ACC112 (cell line): ENCODE measurements around the gene APLNR.
A peak's percentile ranks its signal among the peaks of the same experiment; 100 is the strongest.

Experiments used
- H2AFZ ChIP-seq: fragments of 200-600 bp; sonication (generic); one replicate; pipeline ENCODE4 v1.6.0; 2017; ENCODE audit warnings: antibody characterized with exemption, low read length; ENCODE audit not compliant: unreplicated experiment
- H3K27ac ChIP-seq: fragments of 200-600 bp; sonication (generic); 2 replicates; pipeline ENCODE4 v1.5.1; 2014; ENCODE audit warnings: low read depth, mild to moderate bottlenecking, antibody characterized with exemption, low read length, moderate library complexity
- H3K27me3 ChIP-seq: fragments of 200-600 bp; sonication (generic); 2 replicates; pipeline ENCODE4 v1.6.1; 2014; ENCODE audit warnings: mild to moderate bottlenecking, antibody characterized with exemption, low read length, moderate library complexity, mixed read lengths; ENCODE audit not compliant: insufficient read depth
- H3K36me3 ChIP-seq: fragments of 200-600 bp; sonication (generic); 2 replicates; pipeline ENCODE4 v1.6.1; 2016; ENCODE audit warnings: mild to moderate bottlenecking, antibody characterized with exemption, low read length, moderate library complexity, mixed read lengths; ENCODE audit not compliant: insufficient read depth
- H3K4me1 ChIP-seq: fragments of 200-600 bp; sonication (generic); one replicate; pipeline ENCODE4 v1.6.1; 2016; ENCODE audit warnings: low read length, mixed read lengths; ENCODE audit not compliant: insufficient read depth, unreplicated experiment, control insufficient read depth
- H3K4me3 ChIP-seq: fragments of 200-600 bp; sonication (generic); 2 replicates; pipeline ENCODE4 v1.5.1; 2014; ENCODE audit warnings: mild to moderate bottlenecking, low read depth, low read length
- H3K79me2 ChIP-seq: fragments of 200-600 bp; sonication (generic); one replicate; pipeline ENCODE4 v1.6.0; 2016; ENCODE audit warnings: low read length; ENCODE audit not compliant: control insufficient read depth, unreplicated experiment, insufficient read depth

The APLNR gene

DNA sequence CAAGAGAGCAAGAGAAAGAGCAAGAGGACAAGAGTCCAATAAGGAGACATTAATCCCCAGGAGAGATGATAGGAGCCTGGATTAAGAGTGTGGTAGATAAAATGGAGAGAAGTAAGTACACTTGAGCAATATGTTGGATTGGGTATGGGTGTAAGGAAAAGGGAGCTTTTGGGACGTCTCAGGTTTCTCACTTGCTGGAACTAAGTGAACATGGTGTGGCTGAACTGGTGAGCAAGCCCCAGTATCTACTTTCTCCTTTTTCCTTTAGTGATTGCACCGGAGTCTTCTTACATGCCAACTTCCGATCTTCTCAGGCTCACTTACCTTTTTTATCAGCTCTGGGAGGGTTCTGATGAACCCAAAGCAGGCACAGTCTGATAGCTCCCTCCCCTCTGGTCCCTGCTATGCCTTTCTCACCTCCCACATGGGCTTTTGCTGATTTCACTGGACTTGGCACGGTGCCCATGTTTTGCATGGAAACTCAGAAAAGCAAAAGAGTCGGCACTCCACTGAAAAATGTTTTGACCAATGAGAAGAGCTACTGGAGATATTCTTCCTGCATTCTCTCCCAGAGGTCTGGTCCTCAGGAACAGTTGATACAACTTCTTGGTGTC lies 14.5 kb upstream of the APLNR start:
- no peak overlapping the region for H3K27ac ChIP-seq
- no peaks in the 10 kb centered on the region for H3K79me2 ChIP-seq
- no peaks in the 10 kb centered on the region for H3K36me3 ChIP-seq
- H3K4me1 ChIP-seq, result peaks cover 10% of the 10 kb centered on the region
- no peak overlapping the region for H3K4me3 ChIP-seq
- H3K27me3 ChIP-seq, result peaks cover 40% of the 10 kb centered on the region
- H2AFZ ChIP-seq, result no peak overlapping the region

DNA sequence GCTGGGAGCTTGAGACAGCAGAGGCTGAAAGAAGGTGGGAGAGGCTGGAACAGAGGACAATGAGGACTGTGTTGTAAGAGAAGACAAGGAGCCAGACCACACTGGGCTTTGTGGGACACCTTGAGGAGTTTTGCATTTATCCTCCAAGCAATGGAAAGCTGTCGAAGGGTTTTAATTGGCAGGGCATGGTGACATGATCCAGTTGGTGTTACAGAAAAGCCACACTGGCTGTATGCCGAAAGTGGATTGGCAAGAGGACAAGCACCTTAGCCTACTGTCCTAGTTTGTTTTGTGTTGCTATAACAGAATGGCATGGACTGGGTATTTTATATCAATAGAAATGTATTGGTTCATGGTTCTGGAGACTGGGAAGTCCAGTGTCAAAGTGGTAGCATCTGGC lies 14.0 kb upstream of the APLNR start:
- Histone ChIP-seq H3K27ac (no peak overlapping the region), H3K4me3 (no peak overlapping the region), H2AFZ (no peak overlapping the region), H3K79me2 (no peaks in the 10 kb centered on the region), H3K27me3 (peaks cover 40% of the 10 kb centered on the region), H3K4me1 (peaks cover 10% of the 10 kb centered on the region), H3K36me3 (no peaks in the 10 kb centered on the region)

DNA sequence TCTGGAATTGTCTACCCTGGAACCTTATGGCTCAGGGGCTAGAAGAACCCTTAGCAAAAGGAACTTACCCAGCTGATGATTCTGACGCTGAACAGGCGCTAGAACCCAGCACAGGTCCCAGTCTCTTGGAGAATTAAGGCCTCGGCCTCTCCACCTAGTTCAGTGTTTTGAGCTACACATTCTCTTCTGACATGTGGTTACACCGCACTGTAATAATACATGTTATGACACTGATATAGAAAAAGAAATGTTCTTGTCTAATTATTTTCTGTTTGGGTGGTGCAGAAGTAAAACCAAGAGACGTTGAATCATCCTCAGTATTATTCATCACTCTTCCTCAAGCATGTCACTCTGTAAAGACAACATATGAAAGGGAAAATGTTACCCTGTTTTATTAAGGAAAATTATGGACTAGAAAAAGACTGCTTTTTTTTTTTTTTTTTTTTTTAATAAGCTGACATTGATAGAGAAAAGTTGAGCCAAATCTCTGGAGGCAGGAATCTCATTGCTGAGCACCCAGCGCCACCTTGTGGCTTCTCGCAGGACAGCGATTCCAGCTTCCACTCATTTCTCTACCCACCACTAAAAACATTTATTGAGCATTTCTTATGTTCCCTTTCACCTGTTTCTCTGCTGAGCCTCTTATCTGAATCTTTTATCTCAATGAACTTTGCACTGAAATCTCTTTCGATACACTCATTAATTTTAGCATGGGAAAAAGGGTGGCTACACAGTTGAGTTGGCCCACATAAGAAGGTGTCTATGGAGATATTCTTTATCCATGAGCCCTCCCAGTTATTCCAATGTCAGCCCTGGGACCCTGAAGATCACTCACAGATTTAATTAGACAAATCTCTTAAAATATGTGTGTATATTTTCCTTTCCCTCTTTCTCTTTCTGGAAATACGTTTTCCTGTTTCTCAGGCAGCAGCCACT lies 12.6 kb upstream of the APLNR start:
- H3K4me3 ChIP-seq, result peak overlapping the region; percentile 38
- peak overlapping the region; percentile 33 for H2AFZ ChIP-seq
- no peaks in the 10 kb centered on the region for H3K79me2 ChIP-seq
- no peak overlapping the region for H3K27ac ChIP-seq
- peaks cover 36% of the 10 kb centered on the region for H3K27me3 ChIP-seq
- peaks cover 10% of the 10 kb centered on the region for H3K4me1 ChIP-seq
- no peaks in the 10 kb centered on the region for H3K36me3 ChIP-seq

DNA sequence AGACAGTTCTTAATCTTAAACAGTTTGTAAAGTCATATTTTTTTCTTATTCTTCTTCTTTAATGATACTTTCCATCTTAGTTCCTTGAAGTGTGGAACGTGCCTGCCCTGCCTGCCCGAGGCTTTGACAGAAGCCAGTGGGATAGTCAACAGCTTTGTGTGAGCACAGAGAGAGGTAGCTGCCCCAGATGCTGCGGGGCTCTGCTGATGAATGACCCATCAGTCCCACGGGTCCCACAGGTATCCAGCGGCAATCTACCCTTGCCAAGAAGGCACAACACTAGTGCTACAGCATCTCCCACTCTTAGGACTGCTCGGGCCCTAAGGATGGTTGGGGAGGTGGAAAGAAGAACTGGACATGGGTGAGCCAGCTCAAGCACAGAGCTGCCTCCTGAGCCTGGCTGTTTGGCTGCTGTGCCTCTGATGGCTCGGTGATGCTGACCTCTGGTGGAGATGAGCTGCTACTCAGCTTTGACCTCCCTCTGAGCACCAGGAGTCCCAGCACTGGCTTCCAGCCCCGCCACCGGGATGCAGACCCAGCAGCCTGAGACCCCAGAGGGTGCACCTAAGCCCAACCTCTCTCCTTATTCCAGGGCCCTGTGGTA lies 11.8 kb upstream of the APLNR start:
- Histone ChIP-seq H2AFZ (peak overlapping the region; percentile 33), H3K27ac (no peak overlapping the region)

DNA sequence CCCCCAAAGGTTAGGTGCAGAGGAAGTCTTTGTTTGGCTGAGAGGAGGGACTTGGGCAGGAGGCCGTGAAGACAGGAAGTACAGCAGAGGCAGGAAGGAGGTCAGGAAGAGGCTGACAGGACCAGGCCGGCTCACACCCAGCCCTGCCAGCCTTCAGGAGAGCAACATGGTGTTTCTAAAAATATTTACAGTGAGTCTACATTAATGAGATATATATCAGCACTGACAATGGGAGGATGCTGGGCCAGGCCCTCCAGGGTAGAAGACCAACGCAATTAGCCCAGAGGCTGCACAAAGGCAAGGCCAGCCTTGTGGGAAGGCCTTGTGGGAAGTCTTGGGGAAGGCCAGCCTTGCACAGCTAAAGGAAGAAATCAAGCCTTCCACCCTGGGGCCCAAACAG lies 7.9 kb upstream of the APLNR start:
- no peaks in the 10 kb centered on the region for H3K79me2 ChIP-seq
- H3K36me3 ChIP-seq, result no peaks in the 10 kb centered on the region
- H2AFZ ChIP-seq, result no peak overlapping the region
- H3K4me1 ChIP-seq, result peaks cover 4% of the 10 kb centered on the region
- no peak overlapping the region for H3K27ac ChIP-seq
- no peak overlapping the region for H3K4me3 ChIP-seq
- peaks cover 6% of the 10 kb centered on the region for H3K27me3 ChIP-seq

More for the DNA sequence above, 11.8 kb upstream of the APLNR start:
- H3K79me2 ChIP-seq, result no peaks in the 10 kb centered on the region
- peaks cover 28% of the 10 kb centered on the region for H3K27me3 ChIP-seq
- peaks cover 10% of the 10 kb centered on the region for H3K4me1 ChIP-seq
- H3K36me3 ChIP-seq, result no peaks in the 10 kb centered on the region
- H3K4me3 ChIP-seq, result peak overlapping the region; percentile 38

DNA sequence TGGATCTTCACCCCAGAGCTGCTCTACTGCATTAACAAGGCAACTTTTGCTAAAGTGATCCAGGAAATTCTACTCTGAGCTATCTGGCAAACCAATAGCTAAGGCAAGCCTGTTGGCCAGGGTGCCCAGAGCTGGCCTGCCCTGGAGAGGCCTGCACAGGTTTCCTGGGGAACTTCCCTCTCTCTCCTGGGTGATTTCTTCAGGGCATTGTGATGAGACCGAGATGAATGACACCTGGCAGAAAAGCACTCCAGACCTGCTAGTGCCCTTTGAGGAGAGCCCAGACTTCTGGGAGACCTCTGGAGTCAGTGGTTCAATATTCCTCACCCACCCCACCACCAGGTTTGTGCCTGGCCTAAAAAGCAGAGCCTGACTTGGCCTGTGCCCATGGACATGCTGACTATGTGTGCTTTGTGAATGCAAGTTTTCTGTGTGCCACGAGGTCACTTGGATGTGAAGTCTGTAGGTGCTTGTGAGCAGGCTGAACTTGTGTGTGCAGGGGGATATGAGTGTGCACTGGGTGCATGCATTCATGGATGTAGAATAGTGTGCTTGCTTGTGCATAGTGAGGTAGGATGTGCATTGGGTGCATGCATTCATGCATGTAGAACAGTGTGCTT lies 4.4 kb upstream of the APLNR start:
- Histone ChIP-seq H3K4me3 (no peak overlapping the region), H2AFZ (no peak overlapping the region), H3K36me3 (no peaks in the 10 kb centered on the region), H3K27ac (no peak overlapping the region), H3K4me1 (no peaks in the 10 kb centered on the region), H3K79me2 (no peaks in the 10 kb centered on the region), H3K27me3 (peaks cover 34% of the 10 kb centered on the region)

DNA sequence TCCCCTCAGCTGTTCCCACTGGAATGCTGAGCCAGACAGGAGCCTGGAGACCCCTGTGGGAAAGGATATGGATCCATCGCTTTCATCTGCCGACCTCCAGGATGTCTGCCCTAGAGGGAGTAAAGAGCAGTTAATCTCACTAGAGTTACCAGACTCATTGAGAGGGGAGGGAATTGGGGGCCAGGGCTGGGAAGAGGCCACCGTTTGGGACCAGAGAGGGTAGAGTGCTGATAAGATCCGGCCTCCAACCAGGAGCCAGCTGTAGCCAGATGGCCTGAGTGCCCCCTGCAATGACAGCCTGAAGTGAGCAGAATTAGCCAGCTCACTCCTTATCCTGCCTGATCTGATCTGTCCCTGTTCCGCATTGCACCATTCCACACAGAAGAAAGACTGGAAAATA lies 3.7 kb upstream of the APLNR start:
- no peaks in the 10 kb centered on the region for H3K36me3 ChIP-seq
- no peak overlapping the region for H2AFZ ChIP-seq
- no peaks in the 10 kb centered on the region for H3K79me2 ChIP-seq
- H3K27ac ChIP-seq, result no peak overlapping the region
- no peaks in the 10 kb centered on the region for H3K4me1 ChIP-seq
- H3K4me3 ChIP-seq, result no peak overlapping the region
- peaks cover 41% of the 10 kb centered on the region for H3K27me3 ChIP-seq

DNA sequence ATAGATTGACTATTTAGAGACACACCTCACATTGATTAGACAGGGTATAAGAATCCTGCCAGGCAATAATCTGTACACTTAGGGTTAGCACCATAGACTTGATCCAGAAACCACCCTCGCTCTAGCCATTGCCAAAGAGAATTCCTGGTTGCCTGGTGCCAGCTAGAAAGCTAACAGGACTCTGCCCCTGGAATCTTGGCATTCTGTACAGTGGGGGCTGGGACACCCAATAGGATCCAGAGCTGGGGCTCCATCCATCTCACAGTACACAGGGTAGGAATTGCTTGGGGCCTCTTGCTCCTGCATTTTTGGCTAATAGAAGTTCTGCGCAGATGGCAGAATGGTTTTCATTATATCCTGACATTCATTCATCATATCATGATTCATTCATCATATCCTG lies 3.0 kb upstream of the APLNR start:
- H3K79me2 ChIP-seq, result no peaks in the 10 kb centered on the region
- no peak overlapping the region for H3K4me3 ChIP-seq
- no peak overlapping the region for H3K27ac ChIP-seq
- H3K36me3 ChIP-seq, result no peaks in the 10 kb centered on the region
- no peaks in the 10 kb centered on the region for H3K4me1 ChIP-seq
- H2AFZ ChIP-seq, result no peak overlapping the region
- H3K27me3 ChIP-seq, result peaks cover 48% of the 10 kb centered on the region

DNA sequence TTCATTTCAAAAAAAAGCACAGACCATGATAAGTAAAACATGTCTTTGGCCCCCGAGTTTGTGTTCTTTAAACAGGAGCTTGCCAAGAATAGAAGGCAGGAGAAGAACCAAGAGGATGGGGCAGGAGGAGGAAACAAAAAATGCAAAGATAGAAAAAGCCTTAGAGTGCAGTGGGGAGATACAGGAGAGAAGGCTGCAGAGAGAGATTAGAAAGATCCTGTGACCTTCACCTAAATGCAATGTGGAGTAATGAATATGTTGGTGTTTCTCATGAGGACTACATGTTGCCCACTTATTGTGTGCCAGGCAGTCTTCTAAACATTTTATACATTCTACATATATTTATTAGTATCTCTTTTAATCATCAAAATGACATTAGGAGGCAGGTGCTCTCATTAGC lies 2.3 kb upstream of the APLNR start:
- Histone ChIP-seq H3K27me3 (peaks cover 55% of the 10 kb centered on the region), H3K4me1 (no peaks in the 10 kb centered on the region)

DNA sequence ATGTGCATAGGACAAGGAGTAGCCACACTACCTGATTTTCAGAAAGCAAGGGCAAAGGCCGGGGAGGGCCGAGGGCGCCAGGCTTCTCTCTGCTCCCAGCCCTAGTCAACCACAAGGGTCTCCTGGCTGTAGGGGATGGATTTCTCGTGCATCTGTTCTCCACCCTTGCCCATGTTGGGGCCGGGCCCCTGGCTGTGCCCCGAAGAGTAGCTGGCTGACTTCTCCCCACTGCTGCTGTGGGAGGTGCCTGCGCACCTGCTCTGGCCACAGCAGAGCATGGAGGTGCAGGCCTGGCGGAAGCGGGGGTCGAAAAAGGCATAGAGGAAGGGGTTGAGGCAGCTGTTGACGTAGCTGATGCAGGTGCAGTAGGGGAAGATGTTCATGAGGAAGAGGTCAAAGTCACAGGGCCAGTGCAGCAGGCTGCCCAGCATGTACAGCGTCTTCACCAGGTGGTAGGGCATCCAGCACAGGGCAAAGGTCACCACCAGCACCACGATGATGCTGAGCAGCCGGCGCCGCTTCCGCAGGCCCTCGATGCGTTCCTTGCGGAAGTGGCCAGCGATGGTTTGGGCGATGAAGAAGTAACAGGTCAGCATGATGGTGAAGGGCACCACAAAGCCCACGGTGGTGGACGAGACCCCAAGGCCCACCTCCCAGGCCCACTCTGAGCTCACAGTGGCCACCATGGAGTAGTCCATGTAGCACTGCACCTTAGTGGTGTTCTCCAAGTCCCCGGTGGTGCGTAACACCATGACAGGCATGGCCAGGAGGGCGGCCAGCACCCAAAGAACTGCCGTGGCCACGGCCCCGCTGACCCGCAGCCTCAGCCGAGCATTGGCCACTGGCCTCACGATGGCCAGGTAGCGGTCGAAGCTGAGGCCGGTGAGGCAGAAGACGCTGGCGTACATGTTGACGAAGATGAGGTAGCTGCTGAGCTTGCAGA lies 1.0 kb downstream of the APLNR start:
- no peak overlapping the region for H2AFZ ChIP-seq
- no peaks in the 10 kb centered on the region for H3K4me1 ChIP-seq
- peaks cover 88% of the 10 kb centered on the region for H3K27me3 ChIP-seq
- no peaks in the 10 kb centered on the region for H3K36me3 ChIP-seq
- H3K79me2 ChIP-seq, result no peaks in the 10 kb centered on the region
- no peak overlapping the region for H3K4me3 ChIP-seq
- H3K27ac ChIP-seq, result no peak overlapping the region

More for the DNA sequence above, 2.3 kb upstream of the APLNR start:
- Histone ChIP-seq H3K36me3 (no peaks in the 10 kb centered on the region), H3K79me2 (no peaks in the 10 kb centered on the region), H3K4me3 (no peak overlapping the region), H2AFZ (no peak overlapping the region), H3K27ac (no peak overlapping the region)
